Uterus (tissue), 4 donors: ENCODE results near the gene AIFM3. TPM values are rescaled to one million over a fixed set of nuclear protein-coding genes. Genes with fewer than 3 reads are reported as not detected.

Experiments used
- DNase-seq, 2 donors: peaks; one replicate each; pipeline ENCODE4 v3.0.0-alpha.2; 2019 to 2020
- H3K27ac ChIP-seq, 2 donors: fragments of 200-600 bp; sonication (generic); 1 replicate in 1 of 2; 2 replicates in 1 of 2; pipeline ENCODE4 v1.5.1; 2016 to 2018
- H3K27me3 ChIP-seq, 2 donors: fragments of 200-600 bp; sonication (generic); one replicate each; pipeline ENCODE4 v1.5.1; 2018 to 2019; ENCODE audit warnings: control low read depth in 1 of 2
- H3K36me3 ChIP-seq, 2 donors: fragments of 200-600 bp; sonication (generic); one replicate each; pipeline ENCODE4 v1.5.1; 2019; ENCODE audit warnings: control low read depth in 1 of 2
- H3K4me1 ChIP-seq, 2 donors: fragments of 200-600 bp; sonication (generic); one replicate each; pipeline ENCODE4 v1.5.1; 2018 to 2019; ENCODE audit warnings: control low read depth in 1 of 2
- H3K4me3 ChIP-seq, 2 donors: fragments of 200-600 bp; sonication (generic); 1 replicate in 1 of 2; 2 replicates in 1 of 2; pipeline ENCODE4 v1.5.1; 2018 to 2019; ENCODE audit warnings: mild to moderate bottlenecking in 1 of 2
- H3K9me3 ChIP-seq, 2 donors: fragments of 200-600 bp; sonication (generic); one replicate each; pipeline ENCODE4 v1.5.1; 2019; ENCODE audit warnings: control low read depth in 1 of 2
- POLR2A ChIP-seq, 2 donors: fragments of 450-650 bp; IDR thresholded peaks; one replicate each; pipeline ENCODE4 v1.6.1; 2016; ENCODE audit warnings: antibody characterized with exemption in 2 of 2, mild to moderate bottlenecking in 1 of 2, moderate library complexity in 1 of 2
- intact Hi-C: fragments of 100-400 bp; cut with DNase I; formaldehyde crosslinking; loops from one replicate; pipeline ENCODE4 v1.15.1; 2023; ENCODE audit warnings: low total_unique reads
- total RNA-seq, 4 donors: library from RNA; depleted of rRNA in 3 of 4; stranded (reverse); fragments of >200 nt in 3 of 4; gene quantifications; one replicate each; pipeline versions ENCODE4 v1.1.0 to v1.2.4, GENCODE V29; 2014 to 2023
- TF ChIP-seq, protein P1 (sequence below), 4 experiments: fragments of 200-600 bp in 2 of 4; fragments of 450-650 bp in 2 of 4; sonication (generic) in 2 of 4; IDR thresholded peaks; one replicate each; pipeline ENCODE4 v1.5.1; 2016 to 2019; ENCODE audit warnings: antibody characterized with exemption in 4 of 4, mild to moderate bottlenecking in 2 of 4, moderate library complexity in 1 of 4
- donor health status: DM: yes; HTN: yes; CAD: no.

Gene AIFM3
- total RNA-seq, 4 donors from 2014 or later, result 3.2 to 3.4 TPM; not detected in 2

- intact Hi-C loops, result no loop called here
- no peak for DNase-seq
- H3K36me3 ChIP-seq, result no peaks in the 10 kb centered on the region
- H3K4me3 ChIP-seq, result no peak overlapping the region
- TF ChIP-seq POLR2A (IDR thresholded peaks at IDR 0.05), result no peak
- TF ChIP-seq, protein P1, sequence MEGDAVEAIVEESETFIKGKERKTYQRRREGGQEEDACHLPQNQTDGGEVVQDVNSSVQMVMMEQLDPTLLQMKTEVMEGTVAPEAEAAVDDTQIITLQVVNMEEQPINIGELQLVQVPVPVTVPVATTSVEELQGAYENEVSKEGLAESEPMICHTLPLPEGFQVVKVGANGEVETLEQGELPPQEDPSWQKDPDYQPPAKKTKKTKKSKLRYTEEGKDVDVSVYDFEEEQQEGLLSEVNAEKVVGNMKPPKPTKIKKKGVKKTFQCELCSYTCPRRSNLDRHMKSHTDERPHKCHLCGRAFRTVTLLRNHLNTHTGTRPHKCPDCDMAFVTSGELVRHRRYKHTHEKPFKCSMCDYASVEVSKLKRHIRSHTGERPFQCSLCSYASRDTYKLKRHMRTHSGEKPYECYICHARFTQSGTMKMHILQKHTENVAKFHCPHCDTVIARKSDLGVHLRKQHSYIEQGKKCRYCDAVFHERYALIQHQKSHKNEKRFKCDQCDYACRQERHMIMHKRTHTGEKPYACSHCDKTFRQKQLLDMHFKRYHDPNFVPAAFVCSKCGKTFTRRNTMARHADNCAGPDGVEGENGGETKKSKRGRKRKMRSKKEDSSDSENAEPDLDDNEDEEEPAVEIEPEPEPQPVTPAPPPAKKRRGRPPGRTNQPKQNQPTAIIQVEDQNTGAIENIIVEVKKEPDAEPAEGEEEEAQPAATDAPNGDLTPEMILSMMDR (IDR thresholded peaks at IDR 0.05), result no peak
- H3K27ac ChIP-seq, result no peak overlapping the region
- H3K27me3 ChIP-seq, result no peaks in the 10 kb centered on the region
- H3K9me3 ChIP-seq, result no peaks in the 10 kb centered on the region
- H3K4me1 ChIP-seq, result peaks cover 0 to 13% of the 10 kb centered on the region in 2 donors
Observed at GRCh38 chr22:20997536-20998257, 30.6 kb downstream of the AIFM3 start.

DNA sequence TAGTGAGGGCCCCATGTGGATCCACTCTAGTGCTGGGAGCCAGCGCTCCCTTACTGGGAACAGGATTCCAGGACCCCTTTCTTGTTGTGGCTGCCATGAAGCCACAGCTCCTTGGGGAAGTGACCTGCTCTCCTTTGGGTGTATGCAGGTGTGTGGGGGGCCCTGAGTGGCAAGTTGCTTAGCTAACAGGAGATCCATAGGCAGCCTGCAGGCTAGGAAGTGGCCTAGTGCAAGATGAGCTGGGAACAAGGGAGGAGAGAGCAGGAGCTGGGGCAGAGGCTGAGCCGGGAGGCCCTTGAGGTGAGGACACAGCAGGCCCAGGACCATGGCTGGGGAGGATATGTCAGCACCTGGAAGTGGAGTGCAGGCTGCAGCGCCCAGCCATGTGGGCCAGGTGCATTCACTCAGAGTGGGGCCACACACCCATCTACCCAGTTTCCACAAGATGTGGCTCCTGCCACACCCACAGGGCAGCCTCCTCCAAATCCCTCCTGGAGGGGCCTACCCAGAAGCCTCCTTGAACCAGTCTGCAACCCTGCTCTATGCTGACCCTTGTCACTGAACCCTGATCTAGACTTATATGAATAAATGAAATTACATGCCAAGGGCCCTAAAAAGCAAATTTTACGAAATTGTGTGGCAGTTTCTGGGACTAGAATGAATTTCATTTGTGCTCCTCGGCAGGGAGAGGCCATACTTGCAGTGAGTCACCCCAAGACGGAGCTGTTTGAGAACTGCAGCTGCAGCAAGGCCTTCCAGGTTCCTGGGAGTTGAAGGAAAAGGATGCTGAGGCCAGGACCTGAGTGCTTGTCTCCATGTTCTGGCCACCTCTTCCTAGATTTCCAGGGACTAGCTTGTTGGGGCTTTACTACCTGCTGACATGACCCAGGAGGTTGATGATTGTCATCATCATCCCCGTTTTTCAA, 31.6 kb downstream of the AIFM3 start:
- no peaks in the 10 kb centered on the region for H3K9me3 ChIP-seq
- H3K27me3 ChIP-seq, result no peaks in the 10 kb centered on the region
- TF ChIP-seq POLR2A (IDR thresholded peaks at IDR 0.05), result no peak
- TF ChIP-seq, protein P1 (IDR thresholded peaks at IDR 0.05), result no peak
- no peak overlapping the region for H3K4me3 ChIP-seq
- no peak for DNase-seq
- no peak overlapping the region for H3K27ac ChIP-seq
- intact Hi-C loops, result no loop called here
- H3K36me3 ChIP-seq, result no peaks in the 10 kb centered on the region
- peaks cover 5 to 13% of the 10 kb centered on the region in 2 donors for H3K4me1 ChIP-seq

DNA sequence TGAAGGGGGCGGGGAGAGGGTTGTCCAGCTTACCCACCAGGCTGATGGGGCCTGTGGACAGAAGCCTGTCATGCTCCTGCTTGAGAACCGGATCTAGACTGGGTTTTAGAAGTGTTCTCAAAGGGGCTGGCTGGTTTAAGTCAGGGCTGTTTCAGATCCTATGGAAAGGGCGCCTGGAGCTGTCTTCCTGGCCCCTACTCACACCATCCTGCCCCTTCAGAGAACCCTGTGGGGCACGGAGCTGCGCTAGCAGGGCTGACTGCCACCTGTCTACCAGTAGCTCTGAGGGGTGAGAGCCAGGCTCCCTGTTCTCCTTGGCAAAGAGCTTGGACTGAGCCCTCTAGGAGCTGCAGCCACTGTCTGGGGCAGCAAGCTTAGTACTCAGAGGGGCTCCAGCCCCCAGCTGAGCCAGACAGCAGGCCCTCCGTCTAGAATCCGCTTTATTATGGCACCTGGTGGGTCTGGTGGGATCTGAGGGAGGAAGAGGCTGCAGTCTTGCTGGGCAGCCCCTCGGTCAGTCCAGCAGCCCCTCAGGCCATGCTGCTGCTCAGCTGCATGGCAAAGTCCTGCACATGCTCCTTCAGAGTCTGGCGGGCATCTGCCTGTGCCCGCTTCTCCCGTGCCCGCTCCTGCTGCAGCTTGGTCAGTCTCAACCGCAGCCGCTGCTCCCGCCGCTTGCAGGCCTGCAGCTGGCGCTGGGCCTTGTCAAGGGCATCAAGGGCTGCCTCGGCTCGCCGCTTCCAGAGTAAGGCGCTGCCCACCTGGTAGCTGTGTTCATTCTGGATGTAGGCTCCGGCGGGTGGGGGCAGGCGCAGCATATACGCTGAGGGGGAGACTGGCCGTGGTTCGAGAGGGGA, 32.5 kb downstream of the AIFM3 start:
- no peak for TF ChIP-seq POLR2A (IDR thresholded peaks at IDR 0.05)
- TF ChIP-seq, protein P1 (IDR thresholded peaks at IDR 0.05), result no peak
- H3K4me1 ChIP-seq, result peaks cover 7 to 13% of the 10 kb centered on the region in 2 donors
- H3K36me3 ChIP-seq, result no peaks in the 10 kb centered on the region
- no peak for DNase-seq
- no peaks in the 10 kb centered on the region for H3K27me3 ChIP-seq
- peak overlapping the region in 1 of 2 donors; percentile 98 for H3K27ac ChIP-seq
- intact Hi-C loops, result no loop called here
- H3K4me3 ChIP-seq, result no peak overlapping the region
- no peaks in the 10 kb centered on the region for H3K9me3 ChIP-seq

- H3K9me3 ChIP-seq, result no peaks in the 10 kb centered on the region
- no peaks in the 10 kb centered on the region for H3K36me3 ChIP-seq
- peak overlapping the region; percentile 94 to 98 for H3K27ac ChIP-seq
- intact Hi-C loops, result no loop called here
- peak overlapping the region; percentile 72 to 73 for H3K4me3 ChIP-seq
- H3K27me3 ChIP-seq, result no peaks in the 10 kb centered on the region
- TF ChIP-seq POLR2A (IDR thresholded peaks at IDR 0.05), result no peak
- TF ChIP-seq, protein P1 (IDR thresholded peaks at IDR 0.05), result no peak
- no peak for DNase-seq
- H3K4me1 ChIP-seq, result peaks cover 7 to 13% of the 10 kb centered on the region in 2 donors
Observed at GRCh38 chr22:21000207-21000986, 33.3 kb downstream of the AIFM3 start.
